Kasumi-1 (cell line): ENCODE results near the gene ZNF587B.
A peak's percentile ranks its signal among the peaks of the same experiment; 100 is the strongest.
"Not testable (repeated sequence)": the region's sequence is repeated elsewhere in the genome, so short reads cannot be mapped to it uniquely, and the experiment has no call there.

Source experiments
- DNase-seq, 2 experiments: peaks; one replicate each; lab custom pipeline; 2025; lab: John Stamatoyannopoulos, UW

Gene ZNF587B

GRCh38 chr19:57818378-57818777 lies 11.7 kb upstream of the ZNF587B start:
- no peak for DNase-seq

- peak; percentile 90 to 94 for DNase-seq
Measured at GRCh38 chr19:57819475-57820148, 10.5 kb upstream of the ZNF587B start.

- DNase-seq: no peak
Measured at GRCh38 chr19:57820599-57820998, 9.5 kb upstream of the ZNF587B start.

- not testable (repeated sequence) for DNase-seq
Measured at GRCh38 chr19:57821095-57821494, 9.0 kb upstream of the ZNF587B start.

GRCh38 chr19:57821501-57821900 lies 8.6 kb upstream of the ZNF587B start:
- not testable (repeated sequence) for DNase-seq

- DNase-seq: not testable (repeated sequence)
Measured at GRCh38 chr19:57823155-57823554, 6.9 kb upstream of the ZNF587B start.

- not testable (repeated sequence) for DNase-seq
Measured at GRCh38 chr19:57823608-57824007, 6.5 kb upstream of the ZNF587B start.

GRCh38 chr19:57825511-57825910 lies 4.6 kb upstream of the ZNF587B start:
- DNase-seq: no peak

- DNase-seq: no peak
Measured at GRCh38 chr19:57829316-57829715, 783 bp upstream of the ZNF587B start.

GRCh38 chr19:57836991-57837390 lies 6.9 kb downstream of the ZNF587B start:
- not testable (repeated sequence) for DNase-seq

GRCh38 chr19:57838622-57839191 lies 8.6 kb downstream of the ZNF587B start:
- DNase-seq: not testable (repeated sequence)

- no peak for DNase-seq
Measured at GRCh38 chr19:57841122-57841763, 11.1 kb downstream of the ZNF587B start.

GRCh38 chr19:57847164-57847563 lies 17.1 kb downstream of the ZNF587B start:
- DNase-seq: not testable (repeated sequence)

- DNase-seq: not testable (repeated sequence)
Measured at GRCh38 chr19:57849162-57849665, 19.1 kb downstream of the ZNF587B start.

- peak; percentile 88 to 92 for DNase-seq
Measured at GRCh38 chr19:57849666-57850473, 19.8 kb downstream of the ZNF587B start, which contains the start of gene ZNF587. Gene ZNF587, plus strand, starts transcription at chr19:57849859. Its CDS starts 180 bp downstream, at chr19:57850039.

GRCh38 chr19:57850553-57851017 lies 20.5 kb downstream of the ZNF587B start:
- DNase-seq: no peak

GRCh38 chr19:57851812-57852603 lies 21.9 kb downstream of the ZNF587B start:
- not testable (repeated sequence) for DNase-seq

GRCh38 chr19:57854117-57854516 lies 24.0 kb downstream of the ZNF587B start:
- not testable (repeated sequence) for DNase-seq

GRCh38 chr19:57862351-57862750 lies 32.3 kb downstream of the ZNF587B start:
- not testable (repeated sequence) for DNase-seq

GRCh38 chr19:57867868-57868492 lies 37.9 kb downstream of the ZNF587B start:
- DNase-seq: no peak
